ENCODE results near the gene PDE6C. TPM values are rescaled to one million over a fixed set of nuclear protein-coding genes. Genes with fewer than 3 reads are reported as not detected.

PDE6C gene
- total and polyA plus RNA-seq, 4 donors = not detected

GRCh38 chr10:93702210-93703001 is 90.1 kb downstream of the PDE6C start, which contains the start of gene FRA10AC1:
TSS of gene FRA10AC1 (minus strand) at chr10:93702592. CDS start at chr10:93700106, 2,486 bp downstream.
- peaks cover 0 to 13% (median 0%) of the 10 kb centered on the region in 5 donors for H3K4me1 ChIP-seq (ENCODE audit: control insufficient read depth in 5 of 5, insufficient read depth in 5 of 5, low read length in 5 of 5)
- peaks cover 0 to 8% (median 2%) of the 10 kb centered on the region in 4 donors for H3K36me3 ChIP-seq (ENCODE audit: control insufficient read depth in 4 of 4, insufficient read depth in 4 of 4, low read length in 4 of 4)
- H3K9ac ChIP-seq (ENCODE audit: insufficient read depth in 1 of 2, low read length in 2 of 2) = peak within 1 kb of the TSS; percentile 87 to 93
- peaks cover 0 to 3% (median 3%) of the 10 kb centered on the region in 3 donors for H3K27me3 ChIP-seq (ENCODE audit: control insufficient read depth in 3 of 3, insufficient read depth in 3 of 3, low read length in 2 of 3)
- peak within 1 kb of the TSS; percentile 82 for H3K4me3 ChIP-seq
- TF ChIP-seq, protein P1, sequence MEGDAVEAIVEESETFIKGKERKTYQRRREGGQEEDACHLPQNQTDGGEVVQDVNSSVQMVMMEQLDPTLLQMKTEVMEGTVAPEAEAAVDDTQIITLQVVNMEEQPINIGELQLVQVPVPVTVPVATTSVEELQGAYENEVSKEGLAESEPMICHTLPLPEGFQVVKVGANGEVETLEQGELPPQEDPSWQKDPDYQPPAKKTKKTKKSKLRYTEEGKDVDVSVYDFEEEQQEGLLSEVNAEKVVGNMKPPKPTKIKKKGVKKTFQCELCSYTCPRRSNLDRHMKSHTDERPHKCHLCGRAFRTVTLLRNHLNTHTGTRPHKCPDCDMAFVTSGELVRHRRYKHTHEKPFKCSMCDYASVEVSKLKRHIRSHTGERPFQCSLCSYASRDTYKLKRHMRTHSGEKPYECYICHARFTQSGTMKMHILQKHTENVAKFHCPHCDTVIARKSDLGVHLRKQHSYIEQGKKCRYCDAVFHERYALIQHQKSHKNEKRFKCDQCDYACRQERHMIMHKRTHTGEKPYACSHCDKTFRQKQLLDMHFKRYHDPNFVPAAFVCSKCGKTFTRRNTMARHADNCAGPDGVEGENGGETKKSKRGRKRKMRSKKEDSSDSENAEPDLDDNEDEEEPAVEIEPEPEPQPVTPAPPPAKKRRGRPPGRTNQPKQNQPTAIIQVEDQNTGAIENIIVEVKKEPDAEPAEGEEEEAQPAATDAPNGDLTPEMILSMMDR (IDR thresholded peaks at IDR 0.05; ENCODE audit: control extremely low read depth, extremely low read depth) = peak; percentile 13
- DNase-seq = peak; percentile 96 to 97 (median 96)
- WGBS, 2 donors = 0 to 1% methylated on average over 52 of the region's 52 CpGs
- peak; percentile 99 for ATAC-seq (ENCODE audit: insufficient read depth, low FRiP score)
- H3K9me3 ChIP-seq (ENCODE audit: control insufficient read depth in 4 of 4, insufficient read depth in 3 of 4, low read length in 3 of 4) = no peaks in the 10 kb centered on the region
- H3K27ac ChIP-seq (ENCODE audit: low read depth in 1 of 2, low read length in 1 of 2) = peak within 1 kb of the TSS; percentile 92 to 93

- TF ChIP-seq, protein P1 (IDR thresholded peaks at IDR 0.05; ENCODE audit: control extremely low read depth, extremely low read depth) = no peak
- H3K27me3 ChIP-seq (ENCODE audit: control insufficient read depth in 3 of 3, insufficient read depth in 3 of 3, low read length in 2 of 3) = peaks cover 0 to 3% (median 3%) of the 10 kb centered on the region in 3 donors
- DNase-seq (peak in 2 of 3 donors; percentile 20 to 51), ATAC-seq (ENCODE audit: insufficient read depth, low FRiP score) (no peak)
- H3K9ac ChIP-seq (ENCODE audit: insufficient read depth in 1 of 2, low read length in 2 of 2) = peak overlapping the region; percentile 87 to 93
- H3K27ac ChIP-seq (ENCODE audit: low read depth in 1 of 2, low read length in 1 of 2) = peak overlapping the region; percentile 92 to 93
- 1 to 2% methylated on average over 12 of the region's 12 CpGs for WGBS, 2 donors
- peaks cover 0 to 8% (median 0%) of the 10 kb centered on the region in 4 donors for H3K36me3 ChIP-seq (ENCODE audit: control insufficient read depth in 4 of 4, insufficient read depth in 4 of 4, low read length in 4 of 4)
- H3K9me3 ChIP-seq (ENCODE audit: control insufficient read depth in 4 of 4, insufficient read depth in 3 of 4, low read length in 3 of 4) = no peaks in the 10 kb centered on the region
- H3K4me3 ChIP-seq = peak overlapping the region; percentile 72
- peaks cover 0 to 13% (median 0%) of the 10 kb centered on the region in 5 donors for H3K4me1 ChIP-seq (ENCODE audit: control insufficient read depth in 5 of 5, insufficient read depth in 5 of 5, low read length in 5 of 5)
These were observed 90.7 kb downstream of the PDE6C start for GRCh38 chr10:93703066-93703465.

DNA sequence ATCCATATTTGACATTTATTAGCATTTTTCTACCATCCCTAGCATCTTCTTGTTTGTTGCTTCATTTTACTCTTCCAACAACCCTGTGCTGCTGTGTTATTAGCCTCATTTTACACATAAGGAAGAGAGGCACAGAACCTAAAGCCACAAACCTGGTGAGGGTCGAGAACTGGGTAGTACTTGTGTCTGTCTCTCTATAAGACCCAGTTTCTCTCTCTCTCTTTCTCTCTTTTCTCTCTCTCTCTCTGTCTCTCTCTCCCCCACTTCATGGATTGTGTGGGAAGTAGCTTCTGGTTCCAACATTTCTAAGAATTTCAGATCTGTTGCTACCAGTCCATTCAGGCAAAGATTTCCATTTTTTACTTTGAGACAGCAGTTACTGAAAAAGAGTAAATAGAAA is 91.5 kb downstream of the PDE6C start:
- DNase-seq (no peak), ATAC-seq (ENCODE audit: insufficient read depth, low FRiP score) (no peak)
- no peak overlapping the region for H3K27ac ChIP-seq (ENCODE audit: low read depth in 1 of 2, low read length in 1 of 2)
- peak overlapping the region in 1 of 2 donors; percentile 52 for H3K9ac ChIP-seq (ENCODE audit: insufficient read depth in 1 of 2, low read length in 2 of 2)
- peaks cover 0 to 3% (median 3%) of the 10 kb centered on the region in 3 donors for H3K27me3 ChIP-seq (ENCODE audit: control insufficient read depth in 3 of 3, insufficient read depth in 3 of 3, low read length in 2 of 3)
- peaks cover 0 to 8% (median 0%) of the 10 kb centered on the region in 4 donors for H3K36me3 ChIP-seq (ENCODE audit: control insufficient read depth in 4 of 4, insufficient read depth in 4 of 4, low read length in 4 of 4)
- no peaks in the 10 kb centered on the region for H3K9me3 ChIP-seq (ENCODE audit: control insufficient read depth in 4 of 4, insufficient read depth in 3 of 4, low read length in 3 of 4)
- H3K4me3 ChIP-seq = no peak overlapping the region
- peaks cover 0 to 13% (median 0%) of the 10 kb centered on the region in 5 donors for H3K4me1 ChIP-seq (ENCODE audit: control insufficient read depth in 5 of 5, insufficient read depth in 5 of 5, low read length in 5 of 5)
- TF ChIP-seq, protein P1 (IDR thresholded peaks at IDR 0.05; ENCODE audit: control extremely low read depth, extremely low read depth) = no peak
- 61 to 74% methylated on average over 1 of the region's 1 CpG for WGBS, 2 donors
